Measurements from ENCODE around the gene BCL2.

The BCL2 gene

DNA sequence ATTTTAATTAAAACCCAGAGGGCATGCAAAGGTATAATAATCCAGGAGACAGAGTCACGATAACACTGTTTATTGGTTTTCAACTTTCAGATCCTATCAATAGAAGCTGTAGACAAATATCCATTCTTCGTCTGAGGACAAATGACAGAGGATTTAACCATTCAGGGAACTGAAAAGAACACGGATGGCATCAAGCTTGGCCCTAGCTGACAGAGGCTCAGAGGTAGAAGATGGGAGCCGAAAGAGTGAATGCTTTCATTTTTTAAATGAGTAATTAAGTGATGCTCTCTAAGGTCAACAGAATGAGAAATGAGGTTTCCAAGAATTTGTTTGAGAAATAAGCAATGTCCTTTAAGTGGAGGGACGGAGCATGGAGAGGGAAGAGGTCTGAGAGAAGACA, 62.1 kb downstream of the BCL2 start:
- no peak for DNase-seq

- DNase-seq = no peak
Observed at GRCh38 chr18:63255435-63255834, 64.1 kb downstream of the BCL2 start.

- no peak for DNase-seq
Observed at GRCh38 chr18:63254716-63255399, 64.7 kb downstream of the BCL2 start.

- DNase-seq = peak; percentile 80 to 85
Observed at GRCh38 chr18:63253428-63254372, 65.9 kb downstream of the BCL2 start.

DNA sequence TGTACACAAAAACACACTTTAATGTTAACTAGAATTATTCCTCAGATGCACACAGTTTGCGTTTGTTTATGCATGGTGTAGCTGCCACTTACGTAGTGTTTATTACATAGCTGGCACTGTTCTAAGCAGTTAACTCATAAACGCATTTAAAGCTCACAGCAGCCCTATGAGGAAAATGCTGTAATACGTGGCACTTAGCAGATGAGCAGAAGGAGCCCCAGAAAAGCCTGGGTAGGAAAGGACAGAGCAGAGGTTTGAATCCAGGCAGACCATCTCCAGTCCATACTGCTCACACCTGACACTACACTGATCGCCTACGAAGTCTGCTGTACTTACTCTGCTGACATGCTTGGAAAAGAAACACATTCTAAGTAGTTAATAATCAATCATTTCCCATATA, 66.6 kb downstream of the BCL2 start:
- DNase-seq = no peak

DNA sequence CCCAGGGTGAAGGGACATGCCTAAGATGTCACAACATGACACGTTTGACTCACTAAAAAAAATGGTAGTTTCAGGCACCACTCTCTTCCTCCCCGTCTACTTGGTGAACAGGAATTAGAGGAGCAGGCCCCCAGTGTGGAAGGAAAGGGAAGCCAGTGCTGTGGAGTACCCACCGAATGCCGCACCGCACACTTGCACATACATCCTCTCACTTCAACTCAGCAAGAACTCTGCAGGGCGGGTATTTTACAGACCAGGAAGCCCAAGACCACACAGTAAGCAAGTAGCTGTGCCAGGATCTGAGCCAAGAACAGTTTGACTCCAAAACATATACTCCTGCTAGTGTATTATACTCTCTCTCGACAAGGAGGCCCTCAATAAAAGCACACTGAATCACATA, 69.8 kb downstream of the BCL2 start:
- no peak for DNase-seq

DNA sequence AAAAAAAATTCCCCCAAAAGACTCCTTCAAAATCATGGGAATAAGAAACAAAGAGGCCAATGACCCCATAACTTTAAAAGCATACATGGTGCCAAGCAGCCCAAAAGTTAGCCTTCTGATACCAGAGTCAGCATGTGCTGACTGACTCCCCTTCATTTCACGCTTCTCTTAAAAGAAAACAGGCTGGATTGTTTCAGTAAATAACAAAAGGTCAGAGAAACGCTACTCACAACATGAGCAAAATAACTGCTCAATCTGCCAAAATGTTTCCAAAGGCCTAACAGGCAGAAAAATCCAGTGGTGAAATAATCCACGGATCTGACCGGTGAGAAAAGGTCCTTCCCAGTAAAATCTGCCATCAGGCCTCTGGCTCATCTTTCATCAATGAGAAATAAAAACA, 71.6 kb downstream of the BCL2 start:
- DNase-seq = no peak

GRCh38 chr18:63247506-63247905, 72.1 kb downstream of the BCL2 start:
- DNase-seq = no peak

DNA sequence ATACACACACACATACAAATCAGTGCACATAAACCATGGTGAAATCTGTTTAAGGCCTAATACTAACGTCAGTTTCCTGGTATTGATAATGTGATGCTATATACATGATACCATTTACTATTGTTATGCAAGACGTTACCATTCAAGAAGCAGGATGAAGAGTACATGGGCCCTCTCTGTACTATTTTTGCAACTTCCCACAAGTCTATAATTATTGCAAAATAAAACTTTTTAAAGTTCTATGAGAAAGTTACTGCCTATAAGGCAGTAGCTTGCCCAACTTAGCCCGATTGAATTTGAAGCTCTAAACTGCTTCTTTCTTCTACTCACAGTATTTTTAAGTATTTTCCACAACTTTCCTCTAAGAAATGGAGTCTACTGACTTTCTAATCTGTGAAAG, 74.0 kb downstream of the BCL2 start:
- peak in 1 of 2 donors; percentile 38 for DNase-seq

GRCh38 chr18:63244607-63245006, 75.0 kb downstream of the BCL2 start:
- no peak for DNase-seq

- no peak for DNase-seq
Observed at GRCh38 chr18:63241760-63242159, 77.8 kb downstream of the BCL2 start.

DNA sequence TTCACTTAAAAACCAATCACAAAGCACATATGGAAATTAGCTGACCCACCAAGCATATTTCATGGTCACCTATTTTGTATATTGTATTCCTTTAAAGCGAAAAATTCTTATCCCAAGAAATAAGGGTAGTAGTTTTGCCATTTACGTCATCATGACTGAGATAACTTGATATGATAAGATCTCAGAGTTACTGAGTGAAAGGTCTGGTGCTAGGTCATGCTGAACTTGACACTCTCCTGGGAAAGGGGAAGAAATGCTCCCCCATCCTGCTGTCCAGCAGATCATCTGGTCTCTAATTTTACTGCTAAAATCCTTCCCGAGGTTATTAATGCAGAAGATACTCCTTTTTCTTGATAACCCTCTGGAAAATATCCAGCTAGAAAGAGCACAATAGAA, 78.3 kb downstream of the BCL2 start:
- no peak for DNase-seq

DNA sequence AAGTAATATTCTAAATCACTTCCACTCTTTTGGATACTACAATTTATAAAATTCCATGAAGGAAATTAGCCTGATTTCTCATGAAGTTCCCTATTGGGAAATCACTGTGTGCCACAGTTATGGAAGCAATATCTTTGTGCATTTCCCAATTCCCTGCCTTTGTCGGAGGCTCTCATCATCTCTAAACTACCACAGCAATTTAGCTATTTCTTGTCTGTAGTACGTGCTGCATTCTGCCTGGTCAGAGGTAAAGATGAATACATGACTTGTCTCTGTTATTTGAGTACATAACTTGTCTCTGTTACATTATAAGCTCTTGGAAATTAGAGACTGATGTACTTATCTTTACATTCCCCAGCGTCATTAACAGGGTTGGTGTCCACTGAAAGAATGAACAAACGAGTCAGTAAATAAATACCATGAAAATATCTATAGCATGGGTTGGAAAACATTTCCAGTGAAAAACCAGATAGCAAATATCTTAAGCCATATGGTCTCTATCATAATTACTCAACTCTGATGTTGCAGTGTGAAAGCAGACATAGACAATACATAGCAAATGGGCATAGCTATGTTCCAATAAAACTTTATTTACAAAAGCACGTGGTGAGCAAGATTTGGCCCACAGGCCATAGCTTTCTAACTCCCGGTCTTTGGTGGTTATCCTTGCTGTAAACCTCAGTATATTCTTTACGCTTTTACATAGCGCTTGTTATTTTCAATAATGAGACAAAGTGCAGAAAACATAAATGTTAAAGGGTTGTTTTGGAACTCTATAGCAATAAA, 78.8 kb downstream of the BCL2 start:
- DNase-seq = no peak

- no peak for DNase-seq
Observed at GRCh38 chr18:63238693-63239075, 80.9 kb downstream of the BCL2 start.

GRCh38 chr18:63237881-63238692, 81.5 kb downstream of the BCL2 start:
- peak; percentile 70 to 83 for DNase-seq

- peak; percentile 29 to 48 for DNase-seq
Observed at GRCh38 chr18:63236921-63237846, 82.4 kb downstream of the BCL2 start.

GRCh38 chr18:63236406-63236805, 83.2 kb downstream of the BCL2 start:
- peak; percentile 93 to 98 for DNase-seq

- peak; percentile 83 to 94 for DNase-seq
Observed at GRCh38 chr18:63235920-63236319, 83.6 kb downstream of the BCL2 start.

DNA sequence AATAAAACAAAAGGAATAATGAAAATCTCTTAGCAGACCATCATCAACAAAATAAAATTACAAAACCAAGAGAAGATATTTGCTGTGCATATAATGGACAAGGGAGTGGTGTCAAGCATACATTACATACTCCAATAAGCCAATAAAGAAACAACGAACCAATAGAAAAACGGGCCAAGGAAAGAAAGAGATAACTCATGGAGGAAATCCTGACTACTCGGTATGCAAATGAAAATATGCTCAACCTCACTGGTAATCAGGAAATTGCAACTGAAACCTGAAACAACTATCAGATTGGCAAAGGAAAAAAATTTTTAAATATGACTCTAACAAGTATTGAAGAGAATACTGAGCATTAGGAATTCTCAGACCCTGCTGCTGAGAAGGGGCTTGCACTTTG, 84.7 kb downstream of the BCL2 start:
- peak; percentile 62 to 74 for DNase-seq

DNA sequence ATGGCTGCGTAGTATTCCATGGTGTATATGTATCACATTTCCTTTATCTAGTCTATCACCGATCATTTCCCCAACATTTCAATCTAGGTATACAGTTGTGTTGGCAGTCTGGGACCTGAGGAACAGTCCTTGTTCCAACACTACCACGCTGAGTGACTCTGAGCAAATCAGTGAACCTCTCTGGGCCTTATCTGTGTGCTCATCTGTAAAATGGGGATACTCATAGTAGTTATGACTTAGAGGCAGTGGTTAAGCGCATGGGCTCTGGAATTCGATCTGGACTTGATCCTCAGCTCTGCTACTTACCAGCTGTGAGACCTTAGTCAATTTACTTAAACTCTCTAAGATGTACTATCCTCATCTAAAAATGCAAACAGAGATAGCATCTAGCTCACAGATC, 85.1 kb downstream of the BCL2 start:
- no peak for DNase-seq

DNA sequence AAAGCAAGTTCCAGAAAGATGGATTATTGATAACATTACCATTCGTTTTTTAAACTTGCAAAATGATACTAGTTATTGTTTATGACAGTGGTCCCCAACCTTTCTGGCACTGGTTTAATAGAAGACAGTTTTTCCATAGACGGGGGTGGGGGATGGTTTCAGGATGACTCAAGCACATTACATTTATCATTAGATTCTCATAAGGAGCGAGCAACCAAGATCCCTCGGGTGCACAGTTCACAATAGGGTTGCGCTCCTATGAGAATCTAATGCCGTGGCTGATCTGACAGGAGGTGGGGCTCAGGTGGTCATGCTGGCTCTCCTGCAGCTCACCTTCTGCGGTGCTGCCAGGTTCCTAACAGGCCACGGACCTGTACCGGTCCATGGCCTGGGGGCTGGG, 86.2 kb downstream of the BCL2 start:
- no peak for DNase-seq
